HG02588 (cell line): ENCODE results near the gene PRELID1.

Experiments used
- ATAC-seq: cut with Tn5 transposase; IDR thresholded peaks from one replicate; pipeline ENCODE4 v1.9.1; 2021; ENCODE audit warnings: mild to moderate bottlenecking, moderate library complexity; ENCODE audit not compliant: unreplicated experiment

Gene PRELID1

DNA sequence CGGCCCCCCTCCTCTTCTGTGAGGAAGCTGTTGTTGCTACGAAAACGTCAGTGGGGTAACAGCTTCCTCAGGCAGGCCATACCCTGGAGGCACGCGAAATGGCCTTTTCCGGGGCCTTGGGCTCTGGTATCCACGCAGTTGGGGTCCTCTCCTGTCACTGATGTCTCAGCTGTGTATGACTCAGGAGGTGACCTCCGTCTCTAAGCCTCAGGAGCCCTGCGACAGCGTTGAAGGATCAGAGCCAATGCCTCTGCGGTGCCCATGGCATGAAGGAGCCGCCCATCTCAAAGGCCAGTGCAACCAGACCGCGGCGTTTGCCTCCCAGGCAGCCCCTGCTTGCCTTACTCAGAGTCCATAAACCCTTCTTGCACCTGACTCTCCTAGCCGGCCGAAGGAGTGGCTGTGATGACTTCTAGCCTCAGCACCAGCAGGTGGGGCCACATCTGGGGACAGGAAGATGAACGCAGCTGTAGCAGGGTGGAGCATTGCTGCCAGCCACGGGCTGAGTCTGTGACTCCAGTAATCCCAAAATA is 9.1 kb downstream of the PRELID1 start:
- peak; percentile 5 for ATAC-seq

DNA sequence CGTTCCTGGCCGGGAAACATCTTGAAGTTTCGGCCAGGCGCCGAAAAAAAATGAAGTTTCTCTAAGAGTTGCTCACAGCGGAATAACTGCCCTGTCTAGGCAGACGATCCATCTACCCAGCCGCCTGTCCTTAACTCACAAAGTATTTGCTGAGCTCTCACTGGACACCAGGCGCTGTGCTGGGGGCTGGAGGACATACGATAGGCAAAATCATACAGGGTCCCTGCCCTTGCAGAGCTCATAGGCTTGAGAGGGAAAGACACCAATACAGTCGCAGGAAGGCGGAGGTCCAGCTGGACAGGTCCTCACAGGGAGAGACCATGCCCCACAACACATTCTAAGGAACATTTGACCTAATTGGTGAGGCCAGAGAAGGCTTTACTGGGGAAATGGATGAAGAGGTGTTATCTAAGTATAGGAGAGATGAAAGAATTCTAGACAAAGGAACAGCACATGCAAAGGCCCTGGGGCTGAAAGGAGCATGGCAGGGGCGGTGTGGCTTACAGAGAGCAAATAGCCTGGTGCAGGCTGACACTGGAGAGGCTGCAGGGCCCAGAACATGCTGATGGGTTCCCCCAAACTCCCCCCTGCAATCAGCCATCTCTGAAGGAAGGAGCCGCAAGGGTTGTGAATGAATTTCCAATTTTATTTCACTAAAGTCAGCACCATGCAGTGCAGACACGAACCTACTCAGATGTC is 10.1 kb downstream of the PRELID1 start:
- no peak for ATAC-seq

GRCh38 chr5:177314376-177315342 is 11.1 kb downstream of the PRELID1 start:
- no peak for ATAC-seq

GRCh38 chr5:177315411-177315810 is 11.8 kb downstream of the PRELID1 start:
- no peak for ATAC-seq

- no peak for ATAC-seq
Observed at GRCh38 chr5:177316005-177316404, 12.4 kb downstream of the PRELID1 start.

DNA sequence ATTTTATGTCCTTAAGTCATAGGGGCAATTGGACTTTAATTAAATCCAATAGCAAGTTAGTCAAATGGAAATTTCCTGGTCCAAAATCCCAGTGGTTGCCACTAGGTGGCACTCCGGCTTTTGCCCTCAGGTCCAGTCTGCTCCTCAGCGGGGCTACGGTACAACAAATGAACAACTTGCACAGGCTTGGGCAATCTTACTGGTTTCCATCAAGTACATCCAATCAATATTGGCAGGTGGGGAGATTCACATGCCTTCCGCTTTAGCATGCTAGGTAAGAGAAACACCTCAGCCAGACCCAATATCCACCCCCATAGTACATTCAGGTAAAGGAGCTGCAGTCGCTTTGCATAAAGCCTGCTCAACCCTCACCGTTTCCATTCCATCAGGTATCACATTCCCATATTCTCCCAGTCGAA is 14.4 kb downstream of the PRELID1 start:
- ATAC-seq: no peak

DNA sequence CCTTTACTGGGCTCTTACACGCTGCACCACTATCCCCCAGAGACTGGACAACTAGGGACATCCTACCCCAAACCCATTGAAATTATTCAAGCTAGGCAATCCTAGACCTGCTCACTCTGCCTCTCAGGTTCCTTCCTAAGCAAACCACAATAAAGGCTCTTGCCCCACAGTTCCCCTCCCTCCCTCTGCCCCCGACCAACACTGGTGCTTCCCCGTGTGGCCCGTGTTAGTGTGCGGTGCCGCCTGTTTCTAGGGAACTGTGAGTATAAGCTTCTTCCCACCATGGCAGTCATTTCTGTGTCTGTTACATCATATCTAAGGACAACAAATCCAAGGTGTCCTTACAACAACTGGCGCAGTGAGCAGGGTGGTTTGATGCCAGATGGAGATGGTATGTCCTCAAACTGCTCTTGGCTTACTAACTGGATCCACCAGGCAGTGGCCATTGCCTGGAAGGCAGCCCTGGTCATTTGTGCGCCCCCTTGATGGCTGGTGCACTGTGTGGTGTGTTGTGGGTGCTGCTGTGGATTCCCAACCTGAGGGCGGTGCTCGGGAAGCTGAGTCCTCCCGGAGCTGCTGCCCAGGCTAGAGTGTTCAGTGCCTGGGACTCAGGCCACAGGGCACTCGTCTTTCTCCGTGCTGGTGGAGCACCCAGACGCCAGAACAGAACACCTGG is 16.5 kb downstream of the PRELID1 start:
- ATAC-seq: no peak

- ATAC-seq: no peak
Observed at GRCh38 chr5:177320879-177321278, 17.3 kb downstream of the PRELID1 start.

DNA sequence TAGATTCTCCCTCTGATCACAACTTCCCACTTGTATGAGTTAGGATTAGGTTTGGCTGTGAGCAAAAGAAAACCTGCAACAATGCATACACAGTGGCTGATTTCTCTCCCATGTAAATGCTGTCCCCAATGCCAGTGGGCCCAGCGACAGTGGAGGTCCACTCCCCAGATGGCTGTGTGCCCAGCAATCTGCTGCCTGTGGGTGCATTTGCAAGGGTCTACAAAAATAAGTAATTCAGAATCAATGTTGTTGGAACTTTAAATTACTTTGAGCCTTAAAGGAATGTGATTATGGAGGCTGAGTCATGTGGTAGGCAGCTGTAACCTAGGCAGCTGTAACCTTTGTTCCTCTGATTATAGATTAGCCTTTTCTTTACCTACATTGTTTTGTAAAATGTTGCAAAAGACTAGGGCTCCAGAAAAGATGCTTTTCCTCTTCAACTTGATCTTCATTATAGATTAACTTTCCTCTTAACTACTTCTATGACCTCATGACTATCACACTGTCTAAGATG is 22.3 kb downstream of the PRELID1 start:
- no peak for ATAC-seq

- ATAC-seq: no peak
Observed at GRCh38 chr5:177327539-177328522, 24.2 kb downstream of the PRELID1 start.

DNA sequence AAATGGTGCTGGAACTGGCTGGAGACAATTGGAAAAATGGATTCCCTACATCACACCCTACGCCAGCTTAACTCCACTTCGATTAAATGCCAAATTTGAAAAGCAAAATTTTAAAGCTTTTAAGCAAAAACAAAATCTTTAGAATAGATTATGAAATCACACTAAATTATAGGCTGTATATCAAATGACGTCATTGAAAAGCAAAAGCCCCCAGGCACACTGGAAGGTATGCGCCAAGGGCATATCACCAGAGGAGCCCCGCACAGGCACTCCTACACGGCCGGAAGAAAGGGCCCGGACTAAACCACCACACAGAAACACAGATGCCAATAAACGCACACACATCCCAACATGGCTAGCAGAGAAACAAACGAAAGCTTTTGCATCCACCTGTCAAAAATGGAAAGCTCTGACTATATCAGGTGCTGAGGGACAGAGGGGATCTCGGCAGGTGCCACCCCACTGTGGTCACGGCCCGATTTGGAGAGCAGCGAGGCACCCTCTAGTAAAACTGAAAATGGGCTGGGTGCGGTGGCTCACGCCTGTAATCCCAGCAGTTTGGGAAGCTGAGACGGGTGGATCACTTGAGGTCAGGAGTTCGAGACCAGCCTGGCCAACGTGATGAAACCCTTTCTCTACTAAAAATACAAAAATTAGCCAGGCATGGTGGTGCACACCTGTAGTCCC is 25.1 kb downstream of the PRELID1 start:
- no peak for ATAC-seq

GRCh38 chr5:177329883-177330282 is 26.3 kb downstream of the PRELID1 start:
- ATAC-seq: no peak

DNA sequence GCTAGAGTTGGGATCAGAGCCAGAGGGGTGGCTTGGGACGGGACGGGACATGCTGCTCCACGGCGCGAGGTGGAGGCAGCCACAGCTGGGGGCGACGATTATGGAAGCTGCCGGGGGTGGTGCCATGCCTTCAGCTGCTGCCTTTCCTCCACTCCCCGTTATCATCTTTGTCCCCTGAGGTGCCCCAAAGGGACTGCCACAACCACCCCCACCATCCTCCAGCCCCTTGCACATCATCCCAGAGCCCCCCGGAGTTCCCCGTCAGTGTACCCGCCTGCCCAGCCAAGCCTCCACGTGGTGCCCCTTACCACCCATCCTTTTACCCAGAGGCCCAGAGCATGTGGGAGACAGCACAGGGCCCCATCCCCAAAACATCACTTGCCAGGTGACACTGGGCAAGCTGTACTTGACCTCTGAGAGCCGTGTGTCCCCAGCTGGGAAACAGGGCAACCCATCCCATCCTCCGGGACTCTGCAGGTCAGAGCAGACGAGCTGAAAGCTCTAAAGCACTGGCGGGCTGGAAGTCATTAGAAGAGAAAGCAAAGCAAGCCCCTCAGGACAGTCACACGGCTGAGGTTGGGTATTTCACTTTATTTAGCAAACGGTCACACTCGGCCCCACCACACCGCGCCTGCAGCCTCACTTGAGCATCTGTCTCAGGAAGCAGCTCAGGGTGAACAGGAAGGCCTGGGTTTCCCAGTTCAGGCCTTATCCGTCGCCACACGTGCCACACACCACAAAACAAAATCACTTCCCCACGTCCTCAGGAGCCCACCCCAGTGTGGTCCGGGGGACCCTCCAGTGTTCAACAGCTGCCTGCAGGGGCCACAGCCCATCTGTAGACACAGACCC is 27.6 kb downstream of the PRELID1 start:
- ATAC-seq: no peak

DNA sequence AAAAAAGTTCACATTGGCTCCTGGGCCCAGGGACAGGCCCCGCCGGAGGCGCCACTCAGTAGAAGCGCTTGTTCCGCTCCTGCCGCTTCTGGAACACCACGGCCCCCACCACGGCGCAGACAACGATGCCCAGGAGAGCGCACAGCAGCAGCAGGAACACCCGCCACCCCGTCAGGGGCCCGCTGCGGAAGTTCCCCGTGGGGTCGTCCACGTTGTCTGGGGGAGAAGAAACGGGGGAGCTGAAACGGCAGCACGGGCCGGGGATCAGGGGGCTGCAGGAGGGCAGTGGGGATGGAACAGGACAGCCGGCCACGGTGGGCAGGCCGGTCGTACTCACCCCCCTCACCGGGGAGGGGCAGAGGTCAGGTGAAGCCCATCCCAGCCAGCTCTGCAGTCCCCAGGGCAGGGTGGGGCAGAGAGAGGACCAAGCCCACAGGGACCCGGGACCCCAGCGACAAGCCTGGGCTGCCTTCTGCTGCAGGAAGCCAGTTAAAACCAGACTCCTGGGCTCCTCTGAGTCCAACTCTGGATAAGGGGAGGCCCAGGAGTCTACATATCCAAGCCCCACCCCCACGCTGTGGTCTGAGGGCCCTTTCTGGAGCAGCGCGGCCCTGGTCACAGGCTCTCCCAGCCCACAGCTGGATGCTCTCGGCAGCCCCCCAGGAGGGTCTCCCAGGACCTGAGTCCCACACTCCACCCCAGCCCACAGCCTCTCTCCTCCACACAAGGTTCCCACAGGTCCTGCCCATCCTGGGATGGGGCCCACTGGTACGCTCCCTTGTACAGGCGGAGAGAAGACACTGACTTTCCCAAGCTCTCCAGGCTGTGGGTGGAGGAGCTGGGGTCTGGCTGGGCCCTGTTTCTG is 28.7 kb downstream of the PRELID1 start:
- no peak for ATAC-seq

DNA sequence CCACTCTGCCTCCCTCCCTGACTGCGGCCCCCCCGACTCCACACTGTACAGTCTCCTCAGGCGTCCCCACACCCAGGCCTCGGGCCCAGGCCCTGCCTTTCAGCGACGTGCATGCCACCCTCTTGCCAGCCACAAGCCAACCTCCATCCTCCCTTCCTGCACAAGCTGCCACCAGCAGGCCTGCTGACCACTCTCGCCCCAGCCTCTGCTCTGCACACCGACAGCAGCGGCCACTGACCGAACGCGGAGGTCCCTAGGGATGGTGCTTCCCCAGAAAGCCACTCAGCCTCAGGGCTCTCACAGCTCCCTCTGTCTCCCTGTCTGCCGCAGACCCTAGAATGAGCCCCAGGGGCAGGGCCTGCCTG is 29.3 kb downstream of the PRELID1 start:
- ATAC-seq: no peak

- ATAC-seq: no peak
Observed at GRCh38 chr5:177333420-177334154, 30.0 kb downstream of the PRELID1 start.

GRCh38 chr5:177334155-177334551 is 30.6 kb downstream of the PRELID1 start:
- no peak for ATAC-seq
